TTC549 (cell line): ENCODE measurements around the gene PRPF8.

Source experiments
- FAIRE-seq: peaks from 2 replicates; lab custom pipeline; 2012; peaks lifted over from hg19 to GRCh38; lab: Jason Lieb, UNC

PRPF8 gene

GRCh38 chr17:1644493-1645206 is 40.0 kb downstream of the PRPF8 start:
- no peak for FAIRE-seq

GRCh38 chr17:1643999-1644492 is 40.6 kb downstream of the PRPF8 start:
- FAIRE-seq, result no peak

- no peak for FAIRE-seq
Observed at GRCh38 chr17:1643293-1643998, 41.2 kb downstream of the PRPF8 start.

- no peak for FAIRE-seq
Observed at GRCh38 chr17:1641065-1641403, 43.6 kb downstream of the PRPF8 start.

GRCh38 chr17:1640329-1641064 is 44.2 kb downstream of the PRPF8 start:
- no peak for FAIRE-seq

- no peak for FAIRE-seq
Observed at GRCh38 chr17:1639549-1640180, 45.0 kb downstream of the PRPF8 start.

- no peak for FAIRE-seq
Observed at GRCh38 chr17:1638624-1639300, 45.9 kb downstream of the PRPF8 start.

GRCh38 chr17:1638171-1638590 is 46.5 kb downstream of the PRPF8 start:
- no peak for FAIRE-seq

- FAIRE-seq, result no peak
Observed at GRCh38 chr17:1636732-1637285, 47.9 kb downstream of the PRPF8 start.

GRCh38 chr17:1635675-1636465 is 48.8 kb downstream of the PRPF8 start:
- FAIRE-seq, result no peak

GRCh38 chr17:1634841-1635650 is 49.6 kb downstream of the PRPF8 start:
- no peak for FAIRE-seq

GRCh38 chr17:1630662-1631061 is 54.0 kb downstream of the PRPF8 start:
- FAIRE-seq, result no peak

- FAIRE-seq, result no peak
Observed at GRCh38 chr17:1629504-1630310, 55.0 kb downstream of the PRPF8 start.

GRCh38 chr17:1628856-1629503 is 55.7 kb downstream of the PRPF8 start:
- peak; percentile 57 for FAIRE-seq

GRCh38 chr17:1627982-1628855 is 56.4 kb downstream of the PRPF8 start, which contains the start of gene SLC43A2:
SLC43A2 (minus strand) TSS chr17:1628834; CDS start chr17:1627874, 960 bp downstream.
- no peak for FAIRE-seq

- FAIRE-seq, result no peak
Observed at GRCh38 chr17:1627182-1627981, 57.3 kb downstream of the PRPF8 start.

GRCh38 chr17:1626333-1626732 is 58.3 kb downstream of the PRPF8 start:
- no peak for FAIRE-seq
